Neuron (in vitro differentiated cells): ENCODE measurements around the gene CPM.

ENCODE experiments used
- H2AFZ ChIP-seq: one replicate; pipeline ENCODE4 v1.6.1; 2013; ENCODE audit warnings: low read depth, mild to moderate bottlenecking, inconsistent platforms, low read length, moderate library complexity
- H3K27me3 ChIP-seq: one replicate; pipeline ENCODE4 v1.6.1; 2013; ENCODE audit warnings: low read length; ENCODE audit not compliant: insufficient read depth
- H3K36me3 ChIP-seq: one replicate; pipeline ENCODE4 v1.6.1; 2013; ENCODE audit warnings: low read length; ENCODE audit not compliant: insufficient read depth
- H3K4me1 ChIP-seq: one replicate; pipeline ENCODE4 v1.6.1; 2013; ENCODE audit warnings: low read length; ENCODE audit not compliant: insufficient read depth
- H3K4me3 ChIP-seq: 2 replicates; pipeline ENCODE4 v1.5.1; 2013; ENCODE audit warnings: mild to moderate bottlenecking, low read length, moderate library complexity
- H3K9me3 ChIP-seq: one replicate; pipeline ENCODE4 v1.6.1; 2013; ENCODE audit warnings: low read length

The CPM gene

DNA sequence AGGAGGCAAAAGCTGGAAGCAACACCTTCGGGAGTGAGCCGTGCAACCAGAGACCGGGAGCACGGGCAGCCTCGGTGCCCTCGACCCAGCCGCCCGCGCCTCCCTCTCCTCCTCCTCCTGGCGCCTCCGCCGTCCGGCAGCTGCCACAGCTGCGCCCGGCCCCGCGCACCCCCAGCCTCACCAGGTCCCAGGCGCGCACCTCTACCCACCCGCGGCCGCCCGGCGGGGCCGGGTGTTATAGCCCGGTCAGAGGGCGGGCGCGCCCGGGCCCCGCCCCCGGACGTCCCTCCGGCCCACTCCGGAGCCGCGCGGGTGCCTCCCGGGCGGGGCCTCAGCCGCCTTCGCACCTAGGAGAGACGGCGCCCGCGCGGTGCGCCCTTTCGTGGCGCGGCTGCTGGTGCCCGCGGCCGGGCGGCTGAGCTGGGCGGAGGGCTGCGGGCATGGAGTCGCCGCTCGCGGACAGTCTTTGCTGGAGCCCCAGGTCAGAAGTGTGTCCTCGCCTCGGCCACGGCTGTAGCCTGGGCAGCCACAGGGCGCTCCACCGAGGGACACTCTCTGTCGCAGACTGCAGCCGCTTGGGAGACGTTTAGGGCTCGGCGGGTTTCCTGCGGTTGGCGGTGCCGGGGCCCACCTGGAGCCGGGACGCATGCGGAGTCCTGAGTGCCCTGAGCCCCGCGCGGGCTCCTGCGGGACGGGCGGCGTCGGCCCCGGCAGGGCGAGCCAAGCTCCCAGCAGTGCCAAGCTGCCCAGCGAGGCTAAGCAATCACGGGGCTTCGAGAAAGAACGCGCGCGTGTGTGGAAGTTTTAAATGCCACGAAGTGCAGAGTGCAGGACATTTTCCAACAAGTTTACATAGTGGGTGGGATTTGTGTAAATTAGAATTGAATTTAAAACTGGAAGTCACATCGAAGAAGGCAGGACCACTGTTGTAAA lies at the start of gene CPM:
Gene CPM (minus strand): TSS at position 211 of the 933 bp plus-strand sequence. CDS start 334 bp downstream, outside the sequence.
- H3K9me3 ChIP-seq: peaks cover 2% of the 10 kb centered on the region
- H3K4me3 ChIP-seq: peak within 1 kb of the TSS; percentile 6
- H2AFZ ChIP-seq: peak within 1 kb of the TSS; percentile 70
- peaks cover 28% of the 10 kb centered on the region for H3K27me3 ChIP-seq
- no peaks in the 10 kb centered on the region for H3K4me1 ChIP-seq
- H3K36me3 ChIP-seq: no peaks in the 10 kb centered on the region

DNA sequence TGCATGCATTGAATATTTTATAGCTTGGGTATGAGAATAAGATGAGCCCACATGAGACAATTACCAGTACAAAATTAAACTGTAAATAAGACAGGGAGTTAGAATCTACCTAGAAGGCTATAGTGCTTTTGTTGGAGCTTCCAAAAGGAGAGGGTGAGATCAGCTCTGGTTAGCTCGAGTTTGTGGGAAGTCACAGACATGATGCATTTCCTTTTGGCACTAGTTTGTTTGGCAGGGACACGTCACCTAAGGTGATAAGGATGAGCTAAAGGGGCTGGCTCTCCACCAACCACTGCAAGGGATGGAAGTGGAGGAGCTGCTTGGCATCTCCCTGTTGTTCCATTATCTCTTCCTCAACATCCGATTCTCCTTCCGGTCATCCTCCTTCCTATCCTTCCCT lies 48.5 kb upstream of the CPM start:
- no peaks in the 10 kb centered on the region for H3K9me3 ChIP-seq
- no peaks in the 10 kb centered on the region for H3K27me3 ChIP-seq
- no peaks in the 10 kb centered on the region for H3K4me1 ChIP-seq
- H3K36me3 ChIP-seq: no peaks in the 10 kb centered on the region
- no peak overlapping the region for H2AFZ ChIP-seq
- no peak overlapping the region for H3K4me3 ChIP-seq

DNA sequence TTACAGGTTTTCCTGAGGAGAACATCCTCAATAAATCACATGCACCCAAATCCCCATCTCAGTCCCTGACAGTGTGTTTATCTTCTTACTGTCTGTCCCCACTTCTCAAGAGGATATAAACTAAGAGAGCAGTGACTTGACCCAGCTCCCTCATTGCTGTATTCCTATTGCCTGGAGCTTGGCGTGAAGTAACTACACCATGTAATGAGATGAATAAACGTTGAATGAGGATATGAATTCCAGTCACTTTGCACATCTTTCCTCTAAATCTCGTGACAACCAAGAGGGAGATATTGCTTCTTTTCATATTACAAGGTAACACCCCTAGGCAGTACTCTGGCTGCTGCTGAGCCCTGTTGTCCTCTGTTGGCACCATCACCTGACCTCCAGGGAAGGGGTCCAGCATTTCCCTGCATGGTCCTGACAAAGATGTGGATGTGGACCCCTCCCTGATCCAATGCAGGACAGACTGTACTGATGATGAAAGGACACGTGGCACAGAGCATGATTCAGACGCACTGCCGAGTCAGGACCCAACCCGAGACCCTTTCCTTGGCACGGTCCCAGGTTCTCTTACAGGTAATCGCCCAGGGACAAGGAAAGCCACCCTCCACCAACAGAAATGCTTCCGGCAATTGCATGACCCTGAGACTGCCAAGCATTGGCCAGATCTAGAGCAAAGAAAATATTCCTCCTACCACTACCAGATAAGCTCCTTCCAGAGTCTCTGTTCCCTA lies 47.7 kb upstream of the CPM start:
- no peaks in the 10 kb centered on the region for H3K4me1 ChIP-seq
- H3K9me3 ChIP-seq: no peaks in the 10 kb centered on the region
- H3K36me3 ChIP-seq: no peaks in the 10 kb centered on the region
- H3K27me3 ChIP-seq: no peaks in the 10 kb centered on the region
- H2AFZ ChIP-seq: no peak overlapping the region
- no peak overlapping the region for H3K4me3 ChIP-seq

DNA sequence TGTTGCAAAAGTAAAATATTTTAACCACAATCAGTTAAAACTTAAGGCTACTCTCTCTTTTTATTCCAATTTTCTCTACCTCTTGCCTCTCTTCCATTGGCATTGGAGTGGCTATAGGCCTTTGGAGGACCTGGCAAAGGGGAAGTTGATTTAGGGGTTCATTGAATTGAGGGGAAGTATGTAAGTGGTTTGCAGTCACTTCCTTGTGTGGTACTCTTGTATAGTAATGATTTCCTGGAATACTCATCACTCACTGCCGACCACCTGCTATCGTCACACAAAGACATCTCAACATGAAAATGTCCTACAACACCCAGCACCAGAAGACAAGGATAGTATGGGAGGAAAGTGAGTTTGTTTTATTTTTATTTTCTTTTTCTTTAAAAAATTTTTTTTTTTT lies 45.7 kb upstream of the CPM start:
- H3K36me3 ChIP-seq: no peaks in the 10 kb centered on the region
- H2AFZ ChIP-seq: no peak overlapping the region
- no peak overlapping the region for H3K4me3 ChIP-seq
- H3K27me3 ChIP-seq: no peaks in the 10 kb centered on the region
- no peaks in the 10 kb centered on the region for H3K4me1 ChIP-seq
- H3K9me3 ChIP-seq: no peaks in the 10 kb centered on the region

DNA sequence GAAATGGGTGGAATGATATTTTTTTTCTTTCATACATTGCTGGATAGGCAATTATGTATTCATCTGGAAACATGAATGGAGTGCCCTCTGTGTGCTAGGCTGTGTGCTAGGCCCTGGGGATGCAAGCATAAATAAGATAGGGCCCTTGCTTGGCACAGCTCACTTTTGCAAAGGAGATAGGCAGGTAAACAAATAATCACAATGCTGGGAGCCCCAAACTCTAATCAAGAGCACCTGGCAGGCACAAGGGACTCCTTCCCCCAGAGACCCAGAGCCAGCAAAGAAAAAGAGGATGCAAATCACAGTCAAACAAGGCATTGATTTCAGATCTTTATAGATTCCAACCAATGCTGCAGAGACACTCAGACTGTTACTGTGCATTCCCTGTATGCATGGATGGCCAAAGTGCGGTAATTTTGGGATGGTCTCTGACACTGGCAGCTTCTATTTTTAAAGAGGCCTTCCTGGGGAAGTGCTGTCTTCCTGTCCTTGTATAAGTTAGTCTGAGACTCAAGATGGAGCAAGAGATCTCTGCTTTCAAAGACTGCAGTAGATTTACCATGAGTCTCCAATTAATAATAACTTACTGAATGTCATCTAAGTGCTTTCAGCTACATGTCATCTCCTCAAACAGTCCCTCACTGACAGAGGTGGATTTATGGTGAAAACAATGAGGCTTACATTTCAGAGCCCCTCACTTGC lies 45.1 kb upstream of the CPM start:
- no peaks in the 10 kb centered on the region for H3K9me3 ChIP-seq
- H2AFZ ChIP-seq: no peak overlapping the region
- H3K36me3 ChIP-seq: no peaks in the 10 kb centered on the region
- no peaks in the 10 kb centered on the region for H3K4me1 ChIP-seq
- no peaks in the 10 kb centered on the region for H3K27me3 ChIP-seq
- no peak overlapping the region for H3K4me3 ChIP-seq

DNA sequence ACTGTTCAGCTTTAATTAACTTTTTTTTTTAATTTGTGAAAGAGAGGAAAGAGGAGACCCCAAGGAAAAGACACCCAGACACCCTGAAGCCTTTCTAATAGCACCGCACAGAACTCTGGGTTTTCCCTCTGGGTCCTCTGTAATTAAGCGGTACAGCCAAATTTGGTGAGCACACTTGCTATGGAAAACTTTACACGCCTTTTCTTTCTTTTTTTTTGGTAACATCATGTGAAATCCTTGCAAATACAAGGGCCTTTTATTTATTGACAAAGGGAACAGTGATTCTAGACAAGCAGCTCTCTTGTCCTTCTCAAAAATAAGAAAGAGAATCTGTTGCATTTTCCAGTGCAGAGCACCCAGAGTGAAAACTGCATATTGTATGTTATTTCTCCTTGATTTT lies 44.4 kb upstream of the CPM start:
- Histone ChIP-seq H3K27me3 (no peaks in the 10 kb centered on the region), H3K36me3 (no peaks in the 10 kb centered on the region), H3K4me1 (no peaks in the 10 kb centered on the region), H3K9me3 (no peaks in the 10 kb centered on the region), H3K4me3 (no peak overlapping the region), H2AFZ (no peak overlapping the region)

DNA sequence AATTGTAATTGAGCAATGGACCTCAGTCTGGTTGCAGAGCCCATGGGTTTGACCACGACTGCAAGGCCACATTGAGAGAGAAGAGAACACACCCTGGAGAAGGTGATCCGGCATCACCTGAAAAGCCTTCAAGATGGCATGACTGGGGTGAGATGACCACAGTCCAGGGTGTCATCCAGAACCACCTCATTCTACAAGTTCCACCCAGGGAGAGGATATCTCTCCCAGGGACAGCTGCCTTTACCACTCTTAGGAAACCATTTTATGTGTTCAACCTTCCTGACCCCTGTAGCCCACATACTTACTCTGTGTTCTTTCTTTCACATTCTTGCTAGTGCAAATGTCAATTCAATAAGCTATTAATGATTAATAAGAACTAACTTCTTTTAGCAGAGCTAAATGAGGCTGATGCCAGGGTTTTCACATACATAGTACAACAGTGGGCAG lies 43.4 kb upstream of the CPM start:
- Histone ChIP-seq H2AFZ (no peak overlapping the region), H3K4me3 (no peak overlapping the region), H3K9me3 (no peaks in the 10 kb centered on the region), H3K27me3 (no peaks in the 10 kb centered on the region), H3K4me1 (no peaks in the 10 kb centered on the region), H3K36me3 (no peaks in the 10 kb centered on the region)

DNA sequence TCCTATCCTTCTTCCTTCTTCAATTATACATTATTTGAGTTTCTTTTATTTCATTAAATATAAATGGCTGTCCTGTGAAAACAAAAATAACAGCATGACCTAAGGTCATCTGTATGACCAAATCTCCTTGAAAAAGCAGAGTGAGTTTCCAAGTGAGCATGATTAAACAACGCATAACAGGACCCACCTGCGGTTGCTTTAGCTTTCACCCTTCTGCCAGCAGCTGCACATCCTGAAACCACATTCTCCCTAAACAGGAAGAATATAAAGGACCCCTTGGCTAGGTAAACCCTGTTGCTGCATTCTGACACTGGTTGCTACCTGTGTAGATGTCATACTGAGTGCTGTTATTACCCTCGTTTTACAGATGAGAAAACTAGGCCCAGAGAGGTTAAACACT lies 42.8 kb upstream of the CPM start:
- H3K4me3 ChIP-seq: no peak overlapping the region
- no peak overlapping the region for H2AFZ ChIP-seq
- no peaks in the 10 kb centered on the region for H3K4me1 ChIP-seq
- no peaks in the 10 kb centered on the region for H3K36me3 ChIP-seq
- no peaks in the 10 kb centered on the region for H3K9me3 ChIP-seq
- H3K27me3 ChIP-seq: no peaks in the 10 kb centered on the region

DNA sequence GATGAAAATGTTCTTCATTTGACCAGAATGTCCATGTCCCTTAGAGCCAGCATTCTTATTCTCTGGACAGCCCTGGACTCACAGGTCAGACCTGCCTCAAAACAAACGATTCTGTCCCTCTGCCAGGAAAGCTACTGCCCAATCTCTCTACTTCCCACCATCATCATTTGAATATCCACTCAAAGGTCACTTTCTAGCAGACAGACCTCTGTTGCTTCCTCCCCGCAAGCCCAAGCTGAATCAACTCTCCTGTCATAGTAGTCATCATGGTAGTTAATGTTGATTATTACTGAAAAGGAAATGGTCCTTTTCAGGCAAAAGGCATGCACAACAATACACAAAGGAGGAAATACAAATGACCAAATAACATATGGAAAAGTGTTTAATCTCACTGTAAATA lies 39.6 kb upstream of the CPM start:
- no peak overlapping the region for H2AFZ ChIP-seq
- H3K4me3 ChIP-seq: no peak overlapping the region
- no peaks in the 10 kb centered on the region for H3K36me3 ChIP-seq
- no peaks in the 10 kb centered on the region for H3K4me1 ChIP-seq
- H3K27me3 ChIP-seq: peaks cover 4% of the 10 kb centered on the region
- no peaks in the 10 kb centered on the region for H3K9me3 ChIP-seq

DNA sequence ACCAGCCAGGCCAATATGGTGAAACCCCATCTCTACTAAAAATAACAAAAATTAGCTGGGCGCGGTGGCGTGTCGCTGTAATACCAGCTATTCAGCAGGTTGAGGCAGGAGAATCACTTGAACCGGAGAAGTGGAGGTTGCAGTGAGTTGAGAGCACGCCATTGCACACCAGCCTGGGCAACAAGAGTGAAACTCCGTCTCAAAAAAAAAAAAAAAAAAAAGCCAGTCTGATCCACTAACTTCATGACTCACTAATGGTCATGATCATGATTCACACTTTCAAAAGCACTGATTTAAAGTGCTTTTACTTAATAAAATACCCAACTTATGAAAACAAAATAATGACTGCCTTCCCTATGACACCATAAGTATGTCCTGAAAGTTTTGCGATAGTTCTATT lies 38.4 kb upstream of the CPM start:
- no peaks in the 10 kb centered on the region for H3K9me3 ChIP-seq
- H2AFZ ChIP-seq: no peak overlapping the region
- no peak overlapping the region for H3K4me3 ChIP-seq
- no peaks in the 10 kb centered on the region for H3K36me3 ChIP-seq
- H3K27me3 ChIP-seq: peaks cover 4% of the 10 kb centered on the region
- no peaks in the 10 kb centered on the region for H3K4me1 ChIP-seq

DNA sequence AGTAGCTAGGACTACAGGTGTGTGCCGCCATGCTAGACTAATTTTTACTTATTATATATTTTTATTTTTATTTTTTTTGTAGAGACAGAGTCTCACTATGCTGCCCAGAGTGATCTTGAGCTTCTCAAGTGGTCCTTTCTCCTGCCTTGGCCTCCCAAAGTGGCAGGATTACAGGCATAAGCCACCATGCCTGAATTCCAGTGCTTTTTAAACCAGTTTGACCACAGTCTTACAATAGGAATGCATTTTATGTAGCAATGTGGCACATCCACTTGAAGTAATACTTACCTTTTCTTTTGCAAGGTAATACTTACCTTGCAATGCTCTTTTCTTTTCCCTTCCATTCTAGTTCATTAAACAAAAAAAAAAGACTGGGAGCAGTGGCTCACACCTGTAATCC lies 38.0 kb upstream of the CPM start:
- H3K27me3 ChIP-seq: peaks cover 4% of the 10 kb centered on the region
- no peaks in the 10 kb centered on the region for H3K9me3 ChIP-seq
- H3K4me1 ChIP-seq: no peaks in the 10 kb centered on the region
- H3K36me3 ChIP-seq: no peaks in the 10 kb centered on the region
- no peak overlapping the region for H2AFZ ChIP-seq
- H3K4me3 ChIP-seq: no peak overlapping the region

DNA sequence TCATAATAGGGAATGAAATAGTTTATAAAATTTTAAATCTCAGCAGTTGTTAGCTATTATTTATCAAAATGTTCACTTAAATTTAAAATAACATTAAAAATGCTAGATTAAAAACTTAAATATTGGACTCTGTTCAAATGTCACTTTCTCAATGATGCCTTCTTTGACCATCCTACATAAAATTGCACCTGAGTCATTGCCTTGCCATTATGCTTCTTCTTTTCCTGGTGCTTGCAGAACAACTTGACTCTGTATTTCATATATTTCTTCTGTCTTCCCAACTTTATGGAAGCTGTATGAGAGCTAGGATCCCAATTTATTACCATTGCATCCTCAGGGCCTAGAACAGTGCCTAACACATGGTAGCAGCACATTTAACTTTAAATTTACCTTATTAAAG lies 37.3 kb upstream of the CPM start:
- Histone ChIP-seq H3K4me3 (no peak overlapping the region), H3K27me3 (peaks cover 4% of the 10 kb centered on the region), H2AFZ (no peak overlapping the region), H3K9me3 (no peaks in the 10 kb centered on the region), H3K4me1 (no peaks in the 10 kb centered on the region), H3K36me3 (no peaks in the 10 kb centered on the region)

DNA sequence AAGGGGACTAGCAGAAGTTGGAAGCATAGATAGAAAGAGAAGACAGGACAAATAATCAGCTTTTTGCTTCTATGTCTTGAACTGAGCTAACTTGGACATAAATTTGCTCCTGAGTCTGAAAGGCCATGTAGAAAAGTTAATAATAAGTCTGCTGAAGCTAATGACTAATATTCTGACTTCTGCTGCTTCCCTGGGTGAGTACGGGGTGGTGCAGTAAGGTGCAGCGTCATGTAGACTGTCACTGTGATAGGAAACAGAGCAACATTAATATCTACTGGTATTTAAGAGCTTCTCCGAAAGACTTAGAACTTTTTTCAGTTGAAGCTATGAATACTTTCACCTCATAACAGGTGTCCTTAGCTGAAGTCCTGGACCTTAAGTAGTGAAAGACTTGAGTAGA lies 34.1 kb upstream of the CPM start:
- Histone ChIP-seq H3K4me3 (no peak overlapping the region), H3K4me1 (no peaks in the 10 kb centered on the region), H3K36me3 (no peaks in the 10 kb centered on the region), H3K27me3 (peaks cover 4% of the 10 kb centered on the region), H2AFZ (no peak overlapping the region), H3K9me3 (no peaks in the 10 kb centered on the region)
